ENCODE measurements around the gene SWSAP1.

DNA sequence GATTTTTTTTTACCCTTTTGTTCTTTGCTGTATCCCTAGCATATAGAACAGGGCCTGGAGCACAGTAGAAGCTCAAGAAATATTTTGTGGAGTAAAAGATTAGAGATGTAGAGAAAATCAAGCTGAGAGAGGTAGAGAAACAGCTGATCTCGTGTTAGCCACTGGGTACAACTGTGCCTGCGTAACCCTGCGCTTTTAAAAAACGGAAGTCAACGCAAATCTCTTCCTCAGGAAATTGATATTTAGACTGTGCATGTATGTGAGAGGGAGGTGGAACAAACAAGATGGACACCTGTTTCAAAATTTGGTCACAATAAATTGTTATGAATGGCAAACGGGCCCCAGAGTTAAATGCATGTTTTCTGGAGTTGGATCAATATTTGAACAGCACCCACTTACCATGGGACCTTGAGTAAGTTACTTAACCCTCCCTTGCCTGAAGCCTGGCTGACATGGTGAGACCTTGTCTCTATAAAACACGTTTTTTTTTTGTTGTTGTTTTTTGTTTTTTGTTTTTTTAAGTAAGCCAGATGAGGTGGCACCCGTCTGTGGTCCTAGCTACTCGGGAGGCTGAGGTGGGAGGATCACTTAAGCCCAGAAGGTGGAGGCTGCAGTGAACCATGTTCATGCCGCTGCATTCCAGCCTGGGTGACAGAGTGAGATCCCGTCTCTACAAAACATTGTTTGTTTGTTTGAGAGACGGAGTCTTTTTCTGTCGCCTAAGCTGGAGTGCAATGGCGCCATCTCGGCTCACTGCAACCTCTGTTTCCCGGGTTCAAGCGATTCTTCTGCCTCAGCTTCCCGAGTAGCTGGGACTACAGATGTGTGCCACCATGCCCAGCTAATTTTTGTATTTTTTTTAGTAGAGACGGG lies 12.9 kb downstream of the SWSAP1 start:
- TF ChIP-seq POLR2AphosphoS5 (IDR thresholded peaks at IDR 0.05): no peak
- TF ChIP-seq, protein P1, sequence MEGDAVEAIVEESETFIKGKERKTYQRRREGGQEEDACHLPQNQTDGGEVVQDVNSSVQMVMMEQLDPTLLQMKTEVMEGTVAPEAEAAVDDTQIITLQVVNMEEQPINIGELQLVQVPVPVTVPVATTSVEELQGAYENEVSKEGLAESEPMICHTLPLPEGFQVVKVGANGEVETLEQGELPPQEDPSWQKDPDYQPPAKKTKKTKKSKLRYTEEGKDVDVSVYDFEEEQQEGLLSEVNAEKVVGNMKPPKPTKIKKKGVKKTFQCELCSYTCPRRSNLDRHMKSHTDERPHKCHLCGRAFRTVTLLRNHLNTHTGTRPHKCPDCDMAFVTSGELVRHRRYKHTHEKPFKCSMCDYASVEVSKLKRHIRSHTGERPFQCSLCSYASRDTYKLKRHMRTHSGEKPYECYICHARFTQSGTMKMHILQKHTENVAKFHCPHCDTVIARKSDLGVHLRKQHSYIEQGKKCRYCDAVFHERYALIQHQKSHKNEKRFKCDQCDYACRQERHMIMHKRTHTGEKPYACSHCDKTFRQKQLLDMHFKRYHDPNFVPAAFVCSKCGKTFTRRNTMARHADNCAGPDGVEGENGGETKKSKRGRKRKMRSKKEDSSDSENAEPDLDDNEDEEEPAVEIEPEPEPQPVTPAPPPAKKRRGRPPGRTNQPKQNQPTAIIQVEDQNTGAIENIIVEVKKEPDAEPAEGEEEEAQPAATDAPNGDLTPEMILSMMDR (IDR thresholded peaks at IDR 0.05): no peak
- TF ChIP-seq POLR2A (IDR thresholded peaks at IDR 0.05): no peak

All from stomach (tissue), 4 donors.